Neural progenitor cell (in vitro differentiated cells): Measurements from ENCODE around the gene CDR2L. TPM values are rescaled to one million over a fixed set of nuclear protein-coding genes. Genes with fewer than 3 reads are reported as not detected.

Experiments
- DNase-seq: peaks from one replicate; pipeline ENCODE4 v3.0.0-alpha.2; 2016; ENCODE audit warnings: low spot score
- H2AFZ ChIP-seq: fragments of 200-600 bp; sonication (generic); replicated peaks from 2 replicates; pipeline ENCODE4 v1.6.1; 2016; ENCODE audit warnings: antibody characterized with exemption
- H3F3A ChIP-seq: fragments of 200-600 bp; sonication (generic); 2 replicates; pipeline ENCODE4 v1.6.1; 2016; ENCODE audit warnings: antibody characterized with exemption, low read depth
- H3K27ac ChIP-seq: fragments of 200-600 bp; sonication (generic); 2 replicates; pipeline ENCODE4 v1.5.1; 2016; ENCODE audit warnings: mild to moderate bottlenecking
- H3K27me3 ChIP-seq: fragments of 200-600 bp; sonication (generic); 2 replicates; pipeline ENCODE4 v1.6.1; 2016; ENCODE audit warnings: mild to moderate bottlenecking, moderate library complexity
- H3K36me3 ChIP-seq: fragments of 200-600 bp; sonication (generic); 2 replicates; pipeline ENCODE4 v1.5.1; 2016
- H3K4me1 ChIP-seq: fragments of 200-600 bp; sonication (generic); 2 replicates; pipeline ENCODE4 v1.6.1; 2016; ENCODE audit warnings: mixed run types
- H3K4me2 ChIP-seq: fragments of 200-600 bp; sonication (generic); 2 replicates; pipeline ENCODE4 v1.6.1; 2016
- H3K4me3 ChIP-seq: fragments of 200-600 bp; sonication (generic); 2 replicates; pipeline ENCODE4 v1.5.1; 2016
- H3K79me2 ChIP-seq: fragments of 200-600 bp; sonication (generic); 2 replicates; pipeline ENCODE4 v1.6.1; 2016; ENCODE audit warnings: low read depth
- H3K9ac ChIP-seq: fragments of 200-600 bp; sonication (generic); 2 replicates; pipeline ENCODE4 v1.6.1; 2016
- H3K9me3 ChIP-seq: fragments of 200-600 bp; sonication (generic); 2 replicates; pipeline ENCODE4 v1.5.1; 2016; ENCODE audit warnings: low read depth
- H4K20me1 ChIP-seq: fragments of 200-600 bp; sonication (generic); 2 replicates; pipeline ENCODE4 v1.6.1; 2016; ENCODE audit warnings: low read depth
- H3K27ac Mint-ChIP-seq: 3 replicates; pipeline ENCODE4 v1.8.0; 2021; ENCODE audit warnings: mixed read lengths
- H3K27me3 Mint-ChIP-seq: 2 replicates; pipeline ENCODE4 v1.8.0; 2022; ENCODE audit warnings: low read depth, mild to moderate bottlenecking, inconsistent platforms, moderate library complexity, mixed read lengths; ENCODE audit not compliant: insufficient read depth
- H3K36me3 Mint-ChIP-seq: 3 replicates; pipeline ENCODE4 v1.8.0; 2021; ENCODE audit warnings: mixed read lengths
- H3K4me1 Mint-ChIP-seq: 3 replicates; pipeline ENCODE4 v1.8.0; 2021; ENCODE audit warnings: mixed read lengths
- H3K4me3 Mint-ChIP-seq: 3 replicates; pipeline ENCODE4 v1.8.0; 2021; ENCODE audit warnings: mild to moderate bottlenecking, moderate library complexity, mixed read lengths
- H3K9me3 Mint-ChIP-seq: 3 replicates; pipeline ENCODE4 v1.8.0; 2020; ENCODE audit warnings: mixed read lengths
- EZH2 ChIP-seq: fragments of 200-600 bp; sonication (generic); IDR thresholded peaks from 2 replicates; pipeline ENCODE4 v1.6.1; 2017; ENCODE audit warnings: antibody characterized with exemption, mild to moderate bottlenecking, moderate library complexity
- EZH2phosphoT487 ChIP-seq: fragments of 200-600 bp; sonication (generic); IDR thresholded peaks from 2 replicates; pipeline ENCODE4 v1.6.1; 2017; ENCODE audit warnings: antibody characterized with exemption
- total RNA-seq: library from RNA; depleted of rRNA; stranded (reverse); fragments of >200 nt; gene quantifications from 2 replicates; pipeline ENCODE4 v1.2.3, GENCODE V29; 2015; ENCODE audit warnings: low replicate concordance
- TF ChIP-seq, protein P1 (sequence below): fragments of 200-600 bp; sonication (generic); IDR thresholded peaks from 2 replicates; pipeline ENCODE4 v1.5.1; 2017; ENCODE audit warnings: antibody characterized with exemption, mild to moderate bottlenecking

The CDR2L gene
- total RNA-seq, 1 donor from 2014 or later, result 4.0 TPM

DNA sequence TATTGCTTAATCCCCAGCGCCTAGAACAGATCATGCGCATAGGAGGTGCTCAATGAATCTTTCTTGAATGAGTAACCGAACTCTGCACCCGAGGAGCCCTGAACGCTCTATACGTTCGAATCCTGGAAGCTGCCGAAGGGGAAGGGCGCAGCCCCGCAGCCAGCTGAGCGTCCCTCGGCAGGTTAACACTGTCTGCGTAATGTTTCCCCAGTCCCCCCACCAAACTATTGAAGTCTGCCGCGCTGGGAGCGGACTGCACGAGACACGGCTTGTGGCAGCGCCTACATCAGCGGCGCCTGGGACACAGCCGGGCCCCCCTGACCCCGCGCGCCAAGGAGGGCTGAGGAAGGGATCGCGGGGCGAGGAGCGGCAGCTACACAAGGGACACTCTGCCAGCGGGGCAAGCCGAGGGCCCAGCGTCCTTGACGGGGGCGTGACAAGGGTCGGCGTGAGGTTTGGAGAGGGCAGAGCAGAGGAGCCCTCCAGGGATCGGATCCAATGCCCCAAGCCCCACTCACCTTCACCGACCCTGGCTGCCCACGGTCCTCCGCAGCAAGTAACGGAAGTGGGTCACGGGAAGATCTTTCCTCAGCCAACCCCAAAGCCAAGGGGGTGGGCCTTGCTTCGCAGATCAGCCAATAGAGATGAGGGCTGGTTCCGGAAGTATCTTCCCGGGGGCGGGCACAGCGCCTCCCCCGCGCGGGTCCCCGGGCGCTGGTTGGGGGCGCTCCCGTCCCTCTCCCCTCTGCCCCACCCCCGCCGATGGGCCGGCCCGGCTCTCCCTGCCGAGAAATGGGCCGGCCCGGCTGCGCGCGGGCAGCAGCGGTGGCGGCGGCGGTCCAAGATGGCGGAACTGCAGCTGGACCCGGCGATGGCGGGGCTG is 59.2 kb downstream of the CDR2L start, which contains the start of the genes ATP5PD and KCTD2:
Gene ATP5PD (minus strand): TSS at position 563 of the 883 bp plus-strand sequence. CDS start 4,319 bp downstream, outside the sequence.
Gene KCTD2 (plus strand): TSS at position 819 of the 883 bp plus-strand sequence. CDS start 26 bp downstream, at position 845.
- peak; percentile 97 for DNase-seq
- TF ChIP-seq, protein P1, sequence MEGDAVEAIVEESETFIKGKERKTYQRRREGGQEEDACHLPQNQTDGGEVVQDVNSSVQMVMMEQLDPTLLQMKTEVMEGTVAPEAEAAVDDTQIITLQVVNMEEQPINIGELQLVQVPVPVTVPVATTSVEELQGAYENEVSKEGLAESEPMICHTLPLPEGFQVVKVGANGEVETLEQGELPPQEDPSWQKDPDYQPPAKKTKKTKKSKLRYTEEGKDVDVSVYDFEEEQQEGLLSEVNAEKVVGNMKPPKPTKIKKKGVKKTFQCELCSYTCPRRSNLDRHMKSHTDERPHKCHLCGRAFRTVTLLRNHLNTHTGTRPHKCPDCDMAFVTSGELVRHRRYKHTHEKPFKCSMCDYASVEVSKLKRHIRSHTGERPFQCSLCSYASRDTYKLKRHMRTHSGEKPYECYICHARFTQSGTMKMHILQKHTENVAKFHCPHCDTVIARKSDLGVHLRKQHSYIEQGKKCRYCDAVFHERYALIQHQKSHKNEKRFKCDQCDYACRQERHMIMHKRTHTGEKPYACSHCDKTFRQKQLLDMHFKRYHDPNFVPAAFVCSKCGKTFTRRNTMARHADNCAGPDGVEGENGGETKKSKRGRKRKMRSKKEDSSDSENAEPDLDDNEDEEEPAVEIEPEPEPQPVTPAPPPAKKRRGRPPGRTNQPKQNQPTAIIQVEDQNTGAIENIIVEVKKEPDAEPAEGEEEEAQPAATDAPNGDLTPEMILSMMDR, result no peak
- TF ChIP-seq EZH2phosphoT487 (no peak), EZH2 (no peak)
- no peaks in the 10 kb centered on the region for H3K9me3 ChIP-seq
- Mint-ChIP-seq H3K27ac (peak within 1 kb of the TSS; percentile 86), H3K4me3 (peak within 1 kb of the TSS; percentile 99), H3K9me3 (no peaks in the 10 kb centered on the region), H3K36me3 (peaks cover 15% of the 10 kb centered on the region), H3K4me1 (peaks cover 36% of the 10 kb centered on the region), H3K27me3 (peaks cover 5% of the 10 kb centered on the region)
- peak within 1 kb of the TSS; percentile 77 for H3K27ac ChIP-seq
- H3F3A ChIP-seq, result peaks cover 17% of the 10 kb centered on the region
- H3K36me3 ChIP-seq, result peaks cover 13% of the 10 kb centered on the region
- peak within 1 kb of the TSS; percentile 99 for H3K4me3 ChIP-seq
- peaks cover 24% of the 10 kb centered on the region for H4K20me1 ChIP-seq
- H3K4me1 ChIP-seq, result peaks cover 15% of the 10 kb centered on the region
- peak within 1 kb of the TSS; percentile 95 for H3K4me2 ChIP-seq
- H3K9ac ChIP-seq, result peak within 1 kb of the TSS; percentile 82
- no peaks in the 10 kb centered on the region for H3K27me3 ChIP-seq
- peaks cover 60% of the 10 kb centered on the region for H3K79me2 ChIP-seq
- peak within 1 kb of the TSS; percentile 96 for H2AFZ ChIP-seq

DNA sequence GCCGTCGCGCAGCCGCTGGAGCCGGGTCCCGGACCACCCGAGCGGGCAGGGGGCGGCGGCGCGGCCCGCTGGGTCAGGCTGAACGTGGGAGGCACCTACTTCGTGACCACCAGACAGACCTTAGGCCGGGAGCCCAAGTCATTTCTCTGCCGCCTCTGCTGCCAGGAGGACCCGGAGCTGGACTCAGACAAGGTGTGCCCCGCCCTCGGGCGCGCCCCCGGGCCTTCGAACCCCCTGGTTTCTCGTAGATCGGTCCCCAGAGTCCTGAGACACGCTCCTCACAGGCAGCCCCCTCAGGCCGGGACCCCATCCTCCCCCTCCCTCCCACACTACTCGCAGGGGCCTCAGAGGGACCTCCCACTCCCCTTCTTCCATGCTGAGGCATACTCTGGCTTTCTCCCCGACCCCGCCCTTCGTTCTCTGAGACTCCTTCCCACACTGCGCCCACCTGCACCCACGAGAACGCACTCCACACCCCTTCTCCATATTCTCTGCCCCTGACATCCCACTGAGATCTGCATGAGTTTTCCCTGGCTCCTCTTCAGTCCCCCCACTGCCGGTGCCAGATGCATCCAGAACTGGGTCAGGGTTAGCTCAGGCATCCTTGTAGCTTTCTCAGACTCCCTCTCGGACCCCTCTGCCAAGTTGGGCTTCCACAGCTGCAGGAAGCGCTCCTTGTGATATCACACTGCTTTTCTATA is 60.1 kb downstream of the CDR2L start:
- DNase-seq, result peak; percentile 63
- Histone ChIP-seq H3K27ac (no peak overlapping the region), H3K79me2 (peaks cover 62% of the 10 kb centered on the region), H4K20me1 (peaks cover 24% of the 10 kb centered on the region), H3K4me3 (peak overlapping the region; percentile 99), H3K9ac (peak overlapping the region; percentile 82), H3K27me3 (no peaks in the 10 kb centered on the region), H3K4me2 (peak overlapping the region; percentile 95), H3K4me1 (peaks cover 15% of the 10 kb centered on the region), H3K36me3 (peaks cover 13% of the 10 kb centered on the region), H3K9me3 (no peaks in the 10 kb centered on the region), H3F3A (peaks cover 14% of the 10 kb centered on the region), H2AFZ (no peak overlapping the region)
- Mint-ChIP-seq H3K27ac (peak overlapping the region; percentile 86), H3K27me3 (peaks cover 5% of the 10 kb centered on the region), H3K36me3 (peaks cover 14% of the 10 kb centered on the region), H3K9me3 (no peaks in the 10 kb centered on the region), H3K4me3 (peak overlapping the region; percentile 99), H3K4me1 (peaks cover 36% of the 10 kb centered on the region)
- no peak for TF ChIP-seq EZH2
- TF ChIP-seq EZH2phosphoT487, result no peak
- TF ChIP-seq, protein P1, result no peak

DNA sequence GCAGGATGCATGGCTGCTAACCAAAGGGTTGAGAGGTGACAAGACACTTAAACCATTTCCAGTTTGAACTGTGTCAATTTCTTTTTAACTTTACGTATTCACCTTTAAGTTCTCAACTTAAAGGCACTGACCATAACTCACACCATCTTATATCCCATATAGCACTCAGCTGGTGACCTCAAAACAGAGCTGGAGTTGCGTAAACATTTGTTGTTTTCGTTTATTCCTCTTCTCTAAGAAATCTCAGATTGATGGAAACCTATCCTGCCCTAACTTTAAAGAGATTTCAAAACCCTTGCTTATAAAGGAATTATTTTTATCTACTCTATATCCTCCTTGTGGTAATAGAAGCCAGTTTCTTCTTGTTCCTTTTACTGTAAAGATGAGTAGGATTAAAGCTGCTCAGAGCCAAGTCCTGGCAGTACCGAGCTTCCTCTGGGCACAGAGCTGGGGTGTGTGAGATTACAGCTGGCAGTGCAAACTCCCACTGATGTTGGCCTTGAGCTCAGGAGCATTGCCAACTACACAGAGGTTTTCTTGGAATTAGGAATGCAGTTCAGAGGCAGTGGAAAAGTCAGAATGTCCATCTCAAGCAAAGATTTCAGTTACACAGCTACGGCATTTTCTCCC is 60.9 kb downstream of the CDR2L start:
- H3K4me3 Mint-ChIP-seq, result peak overlapping the region; percentile 99
- DNase-seq, result no peak
- peaks cover 10% of the 10 kb centered on the region for H3F3A ChIP-seq
- no peak overlapping the region for H3K27ac ChIP-seq
- peaks cover 5% of the 10 kb centered on the region for H3K27me3 Mint-ChIP-seq
- peaks cover 21% of the 10 kb centered on the region for H4K20me1 ChIP-seq
- peak overlapping the region; percentile 99 for H3K4me3 ChIP-seq
- H3K9me3 ChIP-seq, result no peaks in the 10 kb centered on the region
- peaks cover 15% of the 10 kb centered on the region for H3K4me1 ChIP-seq
- peaks cover 18% of the 10 kb centered on the region for H3K36me3 Mint-ChIP-seq
- no peaks in the 10 kb centered on the region for H3K9me3 Mint-ChIP-seq
- no peaks in the 10 kb centered on the region for H3K27me3 ChIP-seq
- H3K27ac Mint-ChIP-seq, result no peak overlapping the region
- peak overlapping the region; percentile 82 for H3K9ac ChIP-seq
- H3K4me2 ChIP-seq, result peak overlapping the region; percentile 95
- H3K4me1 Mint-ChIP-seq, result peaks cover 36% of the 10 kb centered on the region
- H3K36me3 ChIP-seq, result peaks cover 13% of the 10 kb centered on the region
- H2AFZ ChIP-seq, result no peak overlapping the region
- H3K79me2 ChIP-seq, result peaks cover 62% of the 10 kb centered on the region
- TF ChIP-seq EZH2phosphoT487 (no peak), EZH2 (no peak)
- TF ChIP-seq, protein P1, result no peak
